HUES6 (cell line): ENCODE measurements around the gene SDCCAG8.

ENCODE experiments used
- H3K27ac ChIP-seq: 2 replicates; pipeline ENCODE4 v1.7.0; 2013; ENCODE audit warnings: low read depth, mild to moderate bottlenecking, low read length, inconsistent platforms
- H3K27me3 ChIP-seq: 2 replicates; pipeline ENCODE4 v1.6.1; 2013; ENCODE audit warnings: low read length; ENCODE audit not compliant: control insufficient read depth, insufficient read depth
- H3K36me3 ChIP-seq: 2 replicates; pipeline ENCODE4 v1.6.1; 2013; ENCODE audit warnings: low read length; ENCODE audit not compliant: control insufficient read depth, insufficient read depth
- H3K4me1 ChIP-seq: 2 replicates; pipeline ENCODE4 v1.6.1; 2013; ENCODE audit warnings: low read length; ENCODE audit not compliant: control insufficient read depth, insufficient read depth
- H3K4me3 ChIP-seq: 2 replicates; pipeline ENCODE4 v1.5.1; 2013; ENCODE audit warnings: low read depth, low read length
- H3K9ac ChIP-seq: one replicate; pipeline ENCODE4 v1.6.1; 2013; ENCODE audit warnings: mild to moderate bottlenecking, low read length
- H3K9me3 ChIP-seq: 2 replicates; pipeline ENCODE4 v1.6.1; 2013; ENCODE audit warnings: low read depth, low read length; ENCODE audit not compliant: control insufficient read depth, insufficient read depth

Gene SDCCAG8

DNA sequence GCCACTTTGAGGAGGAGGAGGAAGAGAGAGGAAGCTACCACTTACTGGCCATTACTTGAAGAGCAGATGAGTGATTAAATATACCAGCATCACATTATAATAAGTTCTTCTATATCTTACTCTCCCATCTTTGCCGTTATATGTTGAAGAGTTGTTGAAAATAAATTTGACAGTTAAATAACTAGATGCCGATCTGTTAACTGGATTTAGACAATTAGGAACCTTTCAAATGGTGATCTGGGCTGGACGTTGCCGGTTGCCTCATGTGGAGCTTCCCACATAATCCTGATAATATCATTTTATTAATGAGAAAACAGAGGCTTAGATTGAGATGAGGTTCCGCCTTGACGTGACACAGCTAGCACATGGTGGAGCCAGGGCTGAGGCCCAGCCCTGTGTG lies 147.0 kb downstream of the SDCCAG8 start:
- Histone ChIP-seq H3K27me3 (no peaks in the 10 kb centered on the region), H3K36me3 (no peaks in the 10 kb centered on the region), H3K9me3 (no peaks in the 10 kb centered on the region), H3K4me1 (peaks cover 7% of the 10 kb centered on the region; the same call in 1 of the 2 replicates), H3K27ac (no peak overlapping the region), H3K9ac (no peak overlapping the region), H3K4me3 (no peak overlapping the region)

- no peaks in the 10 kb centered on the region for H3K36me3 ChIP-seq
- no peak overlapping the region for H3K4me3 ChIP-seq
- H3K27ac ChIP-seq, result no peak overlapping the region
- peaks cover 7% of the 10 kb centered on the region; the same call in 1 of the 2 replicates for H3K4me1 ChIP-seq
- no peaks in the 10 kb centered on the region for H3K9me3 ChIP-seq
- H3K27me3 ChIP-seq, result no peaks in the 10 kb centered on the region
- H3K9ac ChIP-seq, result no peak overlapping the region
These were observed 150.6 kb downstream of the SDCCAG8 start for GRCh38 chr1:243406424-243406823.

- H3K27ac ChIP-seq, result no peak overlapping the region
- H3K27me3 ChIP-seq, result no peaks in the 10 kb centered on the region
- no peak overlapping the region for H3K9ac ChIP-seq
- peaks cover 7% of the 10 kb centered on the region; the same call in 1 of the 2 replicates for H3K4me1 ChIP-seq
- no peaks in the 10 kb centered on the region for H3K9me3 ChIP-seq
- H3K36me3 ChIP-seq, result no peaks in the 10 kb centered on the region
- no peak overlapping the region for H3K4me3 ChIP-seq
These were observed 151.6 kb downstream of the SDCCAG8 start for GRCh38 chr1:243407284-243408018.

DNA sequence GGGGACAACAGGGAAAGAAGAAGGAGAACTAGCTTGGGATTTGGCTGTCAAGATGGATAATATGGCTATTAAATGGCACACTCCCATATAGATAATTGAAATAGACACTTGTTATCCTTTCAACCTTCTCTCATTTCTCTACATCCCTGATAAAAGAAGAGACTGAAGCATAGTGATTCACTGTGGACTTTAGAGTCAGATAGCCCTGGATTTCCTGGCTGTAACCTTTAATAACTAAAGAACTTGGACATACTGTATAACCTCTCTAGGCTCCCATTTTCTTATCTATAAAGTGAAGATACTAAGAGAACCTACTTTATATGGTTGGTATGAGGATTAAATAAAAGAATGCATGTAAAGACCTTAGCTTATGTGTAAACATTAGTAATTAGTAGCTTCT lies 152.6 kb downstream of the SDCCAG8 start:
- Histone ChIP-seq H3K4me1 (peaks cover 7% of the 10 kb centered on the region; the same call in 1 of the 2 replicates), H3K27ac (no peak overlapping the region), H3K36me3 (no peaks in the 10 kb centered on the region), H3K9ac (no peak overlapping the region), H3K9me3 (no peaks in the 10 kb centered on the region), H3K4me3 (no peak overlapping the region), H3K27me3 (no peaks in the 10 kb centered on the region)

DNA sequence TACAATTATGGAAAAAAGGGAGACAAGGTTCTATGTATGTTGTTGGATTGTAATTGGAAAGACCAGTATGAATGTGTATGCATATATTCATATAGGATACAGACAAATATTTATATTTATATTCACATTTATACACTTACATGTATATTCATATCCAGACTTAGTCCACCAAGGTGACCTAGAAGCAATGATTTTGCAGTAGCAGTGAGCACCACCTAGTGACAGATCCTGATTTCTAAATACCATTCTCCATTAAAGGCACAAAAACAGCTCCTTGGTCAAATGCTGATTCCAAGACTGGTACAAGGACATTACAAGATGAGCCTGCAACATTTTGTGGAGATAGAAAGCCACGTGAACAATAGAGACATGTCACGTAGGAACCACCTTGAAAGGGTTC lies 153.4 kb downstream of the SDCCAG8 start:
- Histone ChIP-seq H3K27me3 (no peaks in the 10 kb centered on the region), H3K9me3 (no peaks in the 10 kb centered on the region), H3K36me3 (no peaks in the 10 kb centered on the region), H3K4me1 (peaks cover 13% of the 10 kb centered on the region), H3K27ac (no peak overlapping the region), H3K9ac (no peak overlapping the region), H3K4me3 (no peak overlapping the region)

DNA sequence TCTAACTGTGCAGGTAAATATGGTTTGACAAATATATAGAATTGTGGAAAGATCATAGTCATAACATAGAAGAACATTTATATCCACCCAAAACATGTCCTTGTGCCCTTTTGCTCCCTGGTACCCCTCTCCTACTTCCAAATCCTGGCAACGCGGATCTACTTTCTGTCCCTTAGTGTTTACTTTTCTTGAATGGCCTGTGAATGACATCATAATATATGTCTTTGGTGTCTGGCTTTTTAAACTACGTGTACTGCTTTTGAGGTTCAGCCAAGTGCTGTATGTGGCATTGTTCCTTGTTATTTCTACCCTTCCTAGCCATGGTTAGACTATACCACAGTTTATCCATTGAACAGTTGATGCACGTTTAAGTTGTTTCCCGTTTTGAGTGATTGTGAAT lies 155.6 kb downstream of the SDCCAG8 start:
- Histone ChIP-seq H3K4me3 (no peak overlapping the region), H3K27me3 (no peaks in the 10 kb centered on the region), H3K9me3 (no peaks in the 10 kb centered on the region)

GRCh38 chr1:243413431-243414151 lies 157.8 kb downstream of the SDCCAG8 start:
- H3K36me3 ChIP-seq, result no peaks in the 10 kb centered on the region
- no peaks in the 10 kb centered on the region for H3K9me3 ChIP-seq
- H3K27ac ChIP-seq, result no peak overlapping the region
- no peak overlapping the region for H3K4me3 ChIP-seq
- peaks cover 19% of the 10 kb centered on the region for H3K4me1 ChIP-seq
- no peak overlapping the region for H3K9ac ChIP-seq
- H3K27me3 ChIP-seq, result no peaks in the 10 kb centered on the region

More for the DNA sequence above, 155.6 kb downstream of the SDCCAG8 start:
- Histone ChIP-seq H3K9ac (no peak overlapping the region), H3K36me3 (no peaks in the 10 kb centered on the region), H3K4me1 (peaks cover 26% of the 10 kb centered on the region), H3K27ac (no peak overlapping the region)

DNA sequence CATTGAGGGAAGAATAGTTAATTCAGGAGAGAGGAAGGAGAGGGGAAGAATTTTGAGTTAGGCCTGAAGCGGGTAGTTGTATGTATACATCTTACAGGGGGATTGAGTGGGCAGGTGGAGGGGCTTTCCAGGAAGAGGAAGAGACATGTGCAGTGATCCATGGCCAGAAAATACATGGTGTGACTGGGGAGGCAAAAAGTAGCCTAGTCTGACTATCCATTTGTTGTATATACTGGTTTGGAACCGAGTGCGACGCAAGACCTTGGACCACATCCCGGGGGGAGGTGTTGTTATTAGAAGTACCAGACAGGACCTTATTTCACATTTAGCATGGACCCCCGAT lies 158.3 kb downstream of the SDCCAG8 start:
- Histone ChIP-seq H3K9me3 (no peaks in the 10 kb centered on the region), H3K9ac (no peak overlapping the region), H3K4me1 (peaks cover 19% of the 10 kb centered on the region), H3K27me3 (no peaks in the 10 kb centered on the region), H3K36me3 (no peaks in the 10 kb centered on the region), H3K27ac (no peak overlapping the region), H3K4me3 (no peak overlapping the region)

- Histone ChIP-seq H3K27ac (peak overlapping the region; percentile 39; the same call in 1 of the 2 replicates), H3K9ac (no peak overlapping the region), H3K4me3 (no peak overlapping the region), H3K27me3 (no peaks in the 10 kb centered on the region), H3K9me3 (no peaks in the 10 kb centered on the region), H3K36me3 (no peaks in the 10 kb centered on the region), H3K4me1 (peaks cover 19% of the 10 kb centered on the region)
These were observed 160.0 kb downstream of the SDCCAG8 start for GRCh38 chr1:243415663-243416408.

DNA sequence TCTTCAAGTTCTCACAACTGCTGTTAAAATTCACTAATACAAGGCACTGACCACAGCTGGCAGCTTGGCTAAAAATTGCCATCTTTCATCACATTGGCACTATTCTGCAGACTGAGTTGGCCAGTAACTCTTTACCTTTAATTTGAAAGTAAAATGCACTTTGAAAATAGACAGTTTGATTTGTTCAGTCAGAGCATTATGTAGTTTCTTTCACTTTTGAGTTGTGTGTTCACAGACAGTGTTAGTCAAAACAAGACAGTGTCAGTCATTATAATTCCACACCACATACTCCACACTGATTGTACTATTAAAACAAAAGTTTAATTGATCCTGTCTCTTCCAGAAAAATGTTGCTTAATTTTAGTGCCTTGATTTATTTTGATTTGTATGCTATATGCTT lies 160.7 kb downstream of the SDCCAG8 start:
- Histone ChIP-seq H3K27ac (no peak overlapping the region), H3K36me3 (no peaks in the 10 kb centered on the region), H3K9me3 (no peaks in the 10 kb centered on the region), H3K4me1 (peaks cover 23% of the 10 kb centered on the region), H3K27me3 (no peaks in the 10 kb centered on the region), H3K4me3 (no peak overlapping the region), H3K9ac (no peak overlapping the region)
